Skeletal muscle cell (primary cell): ENCODE measurements around the gene MLLT6.

ENCODE experiments used
- DNase-seq: peaks from one replicate; pipeline ENCODE4 v3.0.0-alpha.2; 2010; ENCODE audit warnings: low read depth
- H3K4me3 ChIP-seq: 2 replicates; pipeline ENCODE4 v1.5.1; 2011; ENCODE audit warnings: low read depth, mild to moderate bottlenecking, control low read depth, low read length, moderate library complexity

Gene MLLT6

DNA sequence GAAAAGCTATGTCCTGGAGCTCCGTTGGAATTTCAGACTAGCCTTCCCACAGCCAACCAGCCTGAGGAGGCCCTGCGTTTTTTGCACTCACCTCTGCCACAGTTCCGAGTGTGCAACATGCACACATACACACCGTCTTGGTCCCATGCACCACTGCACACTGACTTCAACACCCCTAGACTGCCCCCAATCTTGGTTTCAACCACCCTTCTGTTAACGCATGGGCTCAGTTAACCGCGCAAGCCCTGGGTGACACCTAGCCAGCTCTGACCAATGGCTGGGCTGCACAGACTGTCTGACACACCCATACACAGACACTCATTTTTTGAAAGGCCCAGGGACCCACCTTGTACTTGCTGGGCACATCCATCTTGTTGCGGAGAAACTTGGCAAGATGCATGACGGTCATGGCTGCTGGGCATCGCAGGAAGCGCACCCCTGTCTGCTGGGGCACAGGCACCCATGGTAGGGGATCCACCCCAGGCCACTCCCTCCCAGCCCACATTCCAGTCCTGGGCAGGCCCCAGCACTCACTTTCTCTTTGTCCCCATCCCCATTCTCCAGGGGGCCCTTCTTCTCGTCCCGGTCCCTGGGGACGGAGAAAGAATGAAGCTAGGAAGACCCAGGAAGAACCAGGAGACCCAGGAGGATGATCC, 33.1 kb downstream of the MLLT6 start:
- H3K4me3 ChIP-seq: no peak overlapping the region
- no peak for DNase-seq

DNA sequence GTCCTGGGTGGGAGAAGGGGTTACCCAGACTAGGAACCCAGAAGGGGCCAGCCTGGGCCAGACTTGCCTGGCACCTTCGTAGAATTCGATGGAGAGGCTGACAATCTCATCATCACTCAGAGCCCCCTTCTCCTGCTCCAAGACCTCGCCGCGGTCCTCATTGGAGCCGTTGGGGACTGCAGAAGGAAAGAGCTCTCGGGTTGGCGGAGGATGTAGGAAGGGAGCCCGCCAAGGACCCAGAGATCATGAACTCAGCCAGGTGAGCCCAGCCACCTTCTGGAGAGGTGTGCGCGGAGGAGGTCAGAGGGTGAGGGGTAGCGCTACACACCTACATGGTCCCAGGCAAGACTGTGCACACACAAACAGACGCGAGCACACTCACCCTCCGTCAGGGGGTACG, 33.6 kb downstream of the MLLT6 start:
- no peak overlapping the region for H3K4me3 ChIP-seq
- no peak for DNase-seq

DNA sequence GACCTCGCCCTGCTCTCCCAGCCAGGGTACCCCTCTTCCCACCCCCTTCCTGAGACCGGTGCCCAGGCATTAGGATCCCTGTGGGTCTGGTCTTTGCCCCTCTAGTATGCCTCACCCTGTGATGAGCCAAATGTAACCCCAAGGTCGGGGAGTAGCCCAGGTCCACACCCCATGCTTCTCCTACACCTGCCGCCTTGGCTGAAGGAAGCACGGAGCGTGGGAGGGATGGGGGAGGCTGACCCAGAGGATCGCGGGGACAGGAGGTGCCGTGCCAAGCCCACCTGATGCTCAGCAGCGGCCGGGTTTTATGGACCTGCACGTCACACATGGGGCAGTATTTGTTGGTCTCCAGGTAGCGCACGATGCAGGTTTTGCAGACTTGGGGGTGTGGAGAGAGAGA, 34.2 kb downstream of the MLLT6 start:
- no peak for DNase-seq
- H3K4me3 ChIP-seq: no peak overlapping the region

DNA sequence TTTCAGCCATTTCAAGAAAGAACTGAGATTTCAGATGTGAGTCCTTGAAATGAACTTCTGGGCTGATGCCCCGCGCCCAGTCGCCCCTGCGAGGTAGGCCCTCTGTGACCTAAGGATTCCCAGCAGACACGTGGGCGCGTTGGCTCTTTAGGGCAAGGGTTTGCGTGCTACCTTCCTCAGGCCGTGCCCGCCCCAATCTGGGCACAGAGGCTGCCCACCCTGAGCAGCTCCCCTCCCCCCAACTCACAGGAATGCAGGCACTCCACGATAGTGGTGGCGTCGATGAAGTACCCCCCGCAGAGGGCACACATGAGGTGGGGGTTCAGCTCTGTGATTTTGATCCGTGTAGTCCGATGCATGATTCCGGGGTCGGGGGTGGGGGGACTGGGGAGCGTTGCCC, 35.0 kb downstream of the MLLT6 start:
- DNase-seq: no peak
- no peak overlapping the region for H3K4me3 ChIP-seq

DNA sequence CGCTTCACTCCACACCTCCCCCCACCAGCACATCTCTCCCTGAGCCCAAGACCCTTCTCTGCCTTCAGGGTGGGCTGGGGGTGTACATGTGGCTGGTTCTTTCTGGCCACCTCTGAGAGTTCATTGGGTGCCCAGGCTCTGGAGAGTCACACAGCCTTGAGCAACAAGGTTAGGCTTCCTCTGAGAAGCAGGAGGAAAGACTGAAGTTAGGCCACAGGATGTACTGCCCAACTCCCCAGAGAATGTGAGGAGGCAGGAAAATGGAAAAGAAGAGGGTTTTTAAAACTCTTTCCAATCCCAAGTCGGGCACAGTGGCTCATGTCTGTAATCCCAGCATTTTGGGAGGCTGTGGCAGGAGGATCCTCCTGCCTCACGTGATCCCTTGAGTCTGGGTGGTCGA, 35.7 kb downstream of the MLLT6 start:
- no peak overlapping the region for H3K4me3 ChIP-seq
- DNase-seq: no peak

DNA sequence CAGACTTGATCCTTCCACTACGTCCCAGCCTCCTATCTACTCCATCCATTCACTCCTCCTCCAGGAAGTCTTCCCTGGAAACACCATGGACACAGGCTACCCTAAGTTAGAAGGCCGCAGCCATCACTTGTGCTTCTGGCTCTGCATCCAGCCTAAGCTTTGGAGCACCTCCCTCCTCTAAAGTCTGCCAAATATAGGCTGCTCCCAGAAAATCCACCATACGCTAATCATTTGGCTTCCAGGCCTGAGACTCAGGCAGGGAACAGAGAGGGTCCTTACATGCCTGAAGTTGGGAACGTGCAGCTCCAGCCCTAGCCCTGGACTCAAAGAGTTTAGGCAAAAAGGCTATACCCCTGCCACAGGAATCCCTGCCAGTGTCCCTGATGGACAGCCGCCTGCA, 36.4 kb downstream of the MLLT6 start:
- no peak overlapping the region for H3K4me3 ChIP-seq
- DNase-seq: no peak

DNA sequence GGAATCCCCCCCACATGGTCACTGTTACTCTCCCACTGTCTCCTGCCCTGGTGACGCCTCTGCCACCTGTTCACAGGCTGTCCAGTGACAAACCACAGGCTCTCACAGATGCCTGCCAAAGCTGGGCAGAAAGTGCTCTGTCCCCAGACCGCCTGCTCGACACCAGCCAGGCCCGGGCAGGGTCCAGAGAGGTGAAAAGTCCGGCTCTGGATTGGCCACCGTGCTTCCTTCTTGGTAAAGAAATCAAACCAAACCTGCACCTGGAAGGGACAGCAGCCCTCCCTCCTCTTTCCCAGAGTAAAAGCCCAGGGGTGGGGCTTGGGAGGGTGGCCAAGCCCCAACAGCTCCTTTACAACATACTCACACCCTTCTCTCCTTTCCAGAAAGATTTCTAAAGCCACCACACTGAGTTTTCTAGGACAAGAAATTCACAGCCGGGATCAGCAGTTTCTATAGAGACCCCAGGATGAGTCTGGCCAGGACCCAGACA, 36.9 kb downstream of the MLLT6 start:
- DNase-seq: no peak
- H3K4me3 ChIP-seq: no peak overlapping the region

DNA sequence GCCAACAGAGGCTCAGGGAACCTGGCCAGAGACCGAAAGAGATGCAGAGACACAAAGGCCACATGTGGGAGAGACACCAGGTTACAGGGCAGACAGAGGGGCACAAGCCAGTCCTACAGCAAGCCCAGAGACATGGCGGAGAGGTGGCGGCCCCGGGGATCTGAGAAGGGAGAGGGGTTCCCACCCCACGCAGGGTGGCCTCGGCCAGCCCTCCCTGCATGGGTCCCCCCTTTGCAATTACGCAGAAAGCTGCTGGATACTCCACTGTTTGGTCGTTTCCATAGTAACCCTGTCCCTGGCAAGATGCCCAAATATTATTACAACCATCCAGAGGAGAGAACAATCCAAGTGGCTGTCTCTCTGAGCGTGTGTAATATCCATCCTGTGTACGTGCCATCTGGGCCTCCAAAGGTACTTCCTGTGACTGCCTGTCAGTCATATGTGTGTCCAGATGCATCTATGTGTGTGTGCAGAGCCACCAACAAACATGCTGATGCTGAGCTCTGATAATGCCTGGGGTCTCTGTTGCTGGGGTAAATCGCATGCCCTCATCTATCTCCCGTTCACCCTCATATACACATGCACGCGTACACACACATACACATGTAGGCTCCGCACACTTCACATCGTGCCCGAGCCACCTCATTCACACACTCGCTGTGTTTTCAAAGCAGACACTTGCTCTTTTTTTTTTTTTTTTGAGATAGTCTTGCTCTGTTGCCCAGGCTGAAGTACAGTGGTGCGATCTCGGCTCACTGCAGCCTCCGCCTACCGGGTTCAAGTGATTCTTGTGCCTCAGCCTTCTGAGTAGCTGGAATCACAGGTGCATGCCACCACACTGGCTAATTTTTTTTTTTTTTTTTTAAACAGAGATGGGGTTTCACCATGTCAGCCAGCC, 37.6 kb downstream of the MLLT6 start:
- no peak overlapping the region for H3K4me3 ChIP-seq
- DNase-seq: peak; percentile 55

DNA sequence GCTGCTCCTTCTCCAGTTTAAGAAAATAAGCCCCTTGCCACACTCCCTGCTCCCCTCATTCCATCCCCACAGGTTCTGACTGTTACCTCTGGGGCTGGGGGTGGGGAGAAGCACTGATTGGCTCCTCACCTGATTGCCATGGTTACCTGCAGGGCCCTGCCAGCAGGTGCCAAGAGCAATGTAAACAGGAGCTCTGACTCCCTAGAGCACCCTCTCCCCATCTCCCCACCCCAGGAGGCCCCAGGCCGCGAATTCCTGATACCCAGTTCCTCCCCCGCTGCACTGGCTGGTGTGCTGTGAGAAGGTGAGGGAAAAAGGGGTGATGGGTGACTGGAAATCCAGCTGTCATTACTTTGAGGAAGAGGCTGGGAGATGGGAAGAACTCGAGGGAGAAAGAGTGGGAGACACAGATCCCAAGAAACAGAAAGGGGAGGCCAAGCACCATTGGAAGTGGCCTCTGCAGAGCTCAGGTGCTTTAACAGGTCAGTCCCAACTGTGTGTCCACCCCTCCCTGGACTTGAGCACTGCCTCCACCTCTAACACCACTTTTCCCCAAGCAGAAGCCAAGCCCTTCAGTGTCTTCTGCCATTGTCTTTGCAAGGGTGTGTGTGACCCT, 38.6 kb downstream of the MLLT6 start:
- no peak overlapping the region for H3K4me3 ChIP-seq
- DNase-seq: no peak

DNA sequence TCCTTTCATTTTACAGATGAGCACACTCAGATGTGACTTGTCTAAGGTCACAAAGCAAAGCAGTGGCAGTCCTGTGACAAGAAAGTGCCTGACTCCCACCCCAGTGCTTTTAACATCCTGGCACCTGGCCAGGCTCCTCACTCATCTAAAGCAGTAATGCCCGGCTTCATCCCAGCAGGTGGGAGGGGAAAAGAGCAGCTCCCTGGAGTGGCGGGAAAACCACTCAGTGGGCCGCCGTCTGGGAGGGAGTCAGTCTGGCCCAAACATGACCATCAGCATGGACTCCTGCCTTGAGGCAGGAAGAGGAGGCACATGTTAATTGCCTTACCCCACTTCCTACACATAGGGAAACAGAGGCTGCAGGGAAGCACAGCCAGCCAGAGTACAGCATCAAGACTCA, 40.5 kb downstream of the MLLT6 start:
- no peak overlapping the region for H3K4me3 ChIP-seq
- no peak for DNase-seq

DNA sequence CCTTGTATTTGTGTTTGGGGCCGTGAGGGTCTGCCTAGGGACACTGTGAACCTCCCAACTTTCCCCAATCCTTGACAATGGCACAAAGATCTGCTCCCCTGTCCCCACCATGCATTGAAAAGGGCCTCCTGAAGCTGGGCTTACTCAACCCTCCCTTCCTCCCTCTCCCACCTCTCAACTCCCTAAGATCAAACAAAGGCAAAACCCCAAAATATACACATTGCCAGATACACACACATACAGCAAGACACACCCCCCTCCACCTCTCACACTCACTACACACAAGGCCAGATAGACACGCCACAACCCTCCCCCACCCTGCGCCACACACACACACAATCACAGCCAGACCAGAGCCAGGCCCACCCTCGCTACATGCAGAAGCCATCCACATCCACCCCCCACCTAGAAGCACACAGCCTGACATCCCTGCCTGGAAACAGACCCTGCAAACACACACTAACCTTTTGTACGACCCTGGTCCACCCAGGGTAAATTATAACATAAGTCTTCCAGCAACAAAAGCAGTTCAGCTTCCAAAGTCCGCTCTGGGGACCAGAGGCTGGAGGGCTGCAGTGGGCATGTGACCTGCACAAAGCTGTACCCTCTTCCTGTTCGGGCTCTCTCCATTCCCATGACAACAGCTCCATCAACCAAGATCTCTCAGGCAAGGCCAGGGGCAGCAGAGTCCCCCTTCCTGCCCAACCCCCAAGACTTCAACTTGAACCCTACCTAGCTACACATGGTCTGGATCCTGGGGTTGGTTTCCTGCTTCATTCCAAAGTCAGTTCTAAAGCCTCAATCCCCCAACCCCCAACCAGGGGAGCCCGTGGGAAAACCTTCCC, 41.2 kb downstream of the MLLT6 start:
- peak overlapping the region; percentile 65 for H3K4me3 ChIP-seq

DNA sequence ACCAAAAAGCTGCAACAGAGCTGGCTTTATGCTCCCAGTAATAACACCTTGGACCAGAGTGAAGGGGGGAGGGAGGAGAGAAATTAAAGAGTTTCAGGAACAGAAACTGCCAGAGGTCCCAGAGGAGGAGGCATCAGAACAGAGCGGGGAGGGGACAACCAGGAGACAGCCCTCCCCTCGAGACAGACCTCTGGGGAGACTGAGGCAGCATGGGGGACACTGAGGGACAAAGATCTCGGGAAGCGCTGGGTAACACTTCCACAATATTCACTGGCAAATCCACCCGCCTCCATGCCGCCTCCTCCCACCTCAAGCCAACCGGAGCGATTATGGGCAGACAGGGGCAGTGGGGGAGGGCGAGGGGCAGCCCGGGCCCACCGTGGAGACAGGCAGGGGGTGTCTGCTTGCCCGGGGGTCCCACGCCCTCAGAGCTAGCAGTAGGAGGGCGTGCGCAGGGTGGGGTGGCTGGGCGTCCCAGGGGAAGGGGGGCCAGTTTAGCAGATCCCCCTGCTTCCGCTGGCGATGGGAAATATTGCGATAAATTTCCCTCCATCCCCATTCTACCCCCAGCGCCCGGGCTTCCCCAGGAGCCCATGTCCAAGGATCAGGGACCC, 41.9 kb downstream of the MLLT6 start:
- DNase-seq: no peak
- peak overlapping the region; percentile 65 for H3K4me3 ChIP-seq

More for the DNA sequence above, 41.2 kb downstream of the MLLT6 start:
- DNase-seq: no peak

DNA sequence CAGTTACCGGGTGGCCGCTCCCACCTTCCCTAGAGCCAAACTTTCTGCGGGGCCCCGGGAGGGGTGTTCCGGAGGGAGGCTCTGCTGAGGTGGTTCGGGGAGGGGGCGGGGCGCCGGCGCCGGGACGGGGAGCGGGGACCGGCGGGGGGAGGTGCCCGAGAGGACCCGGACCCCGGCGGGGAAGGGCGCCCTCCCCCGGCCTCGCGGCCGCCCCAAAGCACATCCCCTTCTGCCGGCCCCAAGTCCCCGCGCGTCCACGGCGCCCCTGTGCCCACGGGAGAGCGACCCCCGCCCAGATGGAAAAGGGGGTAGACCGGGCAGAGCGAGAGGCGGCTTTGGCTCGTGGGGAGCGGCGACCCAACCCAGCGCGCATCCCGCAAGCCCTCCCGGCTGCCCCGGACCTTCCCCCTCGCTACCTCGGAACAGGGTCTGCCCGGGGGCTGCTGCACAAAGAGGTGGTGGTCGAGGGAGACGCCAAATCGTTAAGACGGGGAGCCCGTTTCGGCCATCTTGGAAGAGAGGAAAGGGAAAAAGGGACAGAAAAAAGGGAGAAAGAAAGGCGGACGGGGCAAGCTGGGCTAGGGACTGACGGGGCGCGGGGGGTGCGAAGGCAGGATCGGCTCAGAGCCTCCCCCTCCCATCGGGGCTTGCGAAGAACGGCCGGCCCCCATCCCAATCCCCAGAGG, 42.5 kb downstream of the MLLT6 start:
- no peak for DNase-seq

DNA sequence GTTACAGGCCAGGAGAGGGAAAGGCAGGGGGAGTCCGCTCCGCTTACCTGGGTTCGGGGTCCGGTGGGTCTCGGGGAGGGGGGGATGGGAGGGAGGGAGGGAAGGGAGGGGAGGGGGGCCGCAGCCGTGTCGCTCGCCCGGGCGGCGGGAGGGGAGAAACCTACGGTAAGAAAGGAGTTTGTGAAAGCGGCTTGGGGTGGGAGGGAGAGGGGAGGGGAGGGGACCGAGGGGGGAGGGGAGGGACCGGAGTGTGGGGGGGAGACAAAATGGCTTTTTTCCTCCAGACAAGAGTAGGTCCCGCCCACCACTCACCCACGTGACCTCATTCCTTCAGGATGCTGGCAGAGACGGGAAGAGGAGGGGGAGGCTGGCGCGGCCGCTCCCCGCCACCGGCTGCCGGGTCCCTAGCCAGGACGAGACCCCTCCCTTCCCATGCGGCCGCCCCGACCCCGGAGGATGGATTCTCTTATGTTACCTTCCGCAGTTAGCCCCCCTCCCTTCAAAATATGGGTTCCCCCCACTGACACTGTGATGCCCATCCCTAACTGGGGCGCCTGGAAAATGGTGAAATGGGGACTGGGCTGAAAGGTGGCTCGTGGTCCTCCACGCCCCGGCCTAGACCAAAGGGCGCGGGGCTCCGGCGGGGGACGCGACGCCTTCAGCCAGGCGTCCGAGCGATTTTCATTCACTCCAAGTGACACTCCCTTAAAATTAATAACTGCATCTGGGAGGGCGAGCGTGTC, 43.2 kb downstream of the MLLT6 start, which contains the start of gene PCGF2:
PCGF2 (minus strand) TSS at position 188 of the 743 bp plus-strand sequence. CDS start 7,934 bp downstream, outside the sequence.
- peak; percentile 52 for DNase-seq

More for the DNA sequence above, 42.5 kb downstream of the MLLT6 start:
- H3K4me3 ChIP-seq: peak overlapping the region; percentile 65

DNA sequence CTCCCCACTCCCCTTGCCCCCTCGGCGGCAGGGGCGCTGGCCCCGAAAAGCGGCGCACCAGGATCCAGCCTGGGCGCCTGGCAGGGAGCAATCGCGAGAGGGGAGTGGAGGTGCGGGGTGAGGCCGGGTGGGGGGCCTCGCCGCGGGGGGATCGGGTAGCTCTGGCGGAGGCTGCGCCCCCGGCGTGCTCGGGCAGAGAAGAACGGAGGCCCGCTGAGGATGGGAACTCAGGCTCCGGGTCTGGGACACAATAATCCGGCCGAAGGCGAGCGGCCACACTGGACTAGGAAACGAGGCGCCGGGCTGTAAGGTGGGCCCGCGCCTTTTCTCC, 43.8 kb downstream of the MLLT6 start:
- H3K4me3 ChIP-seq: peak overlapping the region; percentile 65
- DNase-seq: no peak

More for the DNA sequence above, 43.2 kb downstream of the MLLT6 start, which contains the start of gene PCGF2:
- peak within 1 kb of the TSS; percentile 65 for H3K4me3 ChIP-seq

DNA sequence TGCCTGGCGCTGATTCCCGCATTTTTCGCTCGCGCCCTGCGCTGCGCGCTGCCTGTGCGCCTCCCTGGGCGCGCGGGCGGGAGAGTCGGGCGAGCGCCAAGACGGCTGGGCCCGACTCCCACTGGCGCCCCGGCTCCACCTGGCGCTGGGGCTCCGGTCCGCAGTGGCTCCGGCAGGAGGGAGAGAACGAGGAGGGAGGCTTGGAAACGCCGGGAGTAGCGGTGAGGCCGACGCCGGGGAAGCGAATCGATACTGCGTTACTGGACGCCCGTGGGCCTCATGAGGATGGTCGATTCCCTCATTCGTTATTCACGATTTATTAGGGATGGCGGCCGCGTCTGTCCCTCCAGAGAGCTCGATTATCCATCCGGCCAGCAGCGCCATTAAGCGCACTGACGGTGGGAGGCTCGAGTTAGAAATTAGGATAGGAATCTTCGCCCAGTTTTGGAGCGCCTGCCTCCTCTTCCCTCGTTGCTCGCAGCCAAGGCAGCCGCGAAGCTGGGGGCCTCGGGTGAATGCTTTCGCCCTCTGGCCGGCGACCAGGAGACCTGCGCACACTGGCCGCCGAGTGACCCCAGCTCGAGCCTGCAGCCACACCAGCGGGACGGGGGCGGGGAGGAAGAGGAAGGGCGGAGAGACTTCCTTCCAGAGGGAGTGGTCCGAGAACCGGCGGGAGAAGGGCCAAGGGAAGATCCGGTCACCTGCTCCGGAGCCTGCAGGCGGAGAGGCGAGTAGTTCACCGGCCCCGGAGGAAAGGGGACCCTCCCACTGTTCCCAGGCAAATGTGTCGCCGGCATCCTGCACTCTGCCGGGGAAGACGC, 44.4 kb downstream of the MLLT6 start:
- DNase-seq: no peak
- peak overlapping the region; percentile 65 for H3K4me3 ChIP-seq

DNA sequence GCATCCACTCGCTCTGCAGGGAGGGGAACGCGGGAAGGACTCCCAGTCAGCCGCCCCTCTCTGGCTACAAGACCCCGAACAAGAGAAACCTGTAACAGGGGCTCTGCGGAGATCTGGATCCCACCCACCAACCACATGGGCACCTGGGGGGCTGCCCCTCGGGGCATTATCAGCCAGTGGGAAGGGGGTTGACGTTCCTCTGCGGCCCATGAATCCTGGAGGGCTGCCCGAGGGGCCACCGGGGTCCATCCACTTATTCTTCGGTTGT, 44.9 kb downstream of the MLLT6 start:
- peak overlapping the region; percentile 65 for H3K4me3 ChIP-seq
- no peak for DNase-seq
